HCT116 (cell line): ENCODE data around the gene SNAP29. TPM values are rescaled to one million over a fixed set of nuclear protein-coding genes. Genes with fewer than 3 reads are reported as not detected.
"Not testable (repeated sequence)": the region's sequence is repeated elsewhere in the genome, so short reads cannot be mapped to it uniquely, and the experiment has no call there.

Source experiments
- ATAC-seq: fragments of 200-7000 bp; cut with Tn5 transposase; 2 replicates; pipeline ENCODE4 v1.9.1; 2020; ENCODE audit warnings: mild to moderate bottlenecking, moderate library complexity
- BruUV-seq: library from RNA; stranded (reverse); fragments of 400-500 nt; replicated peaks from 2 replicates; lab custom pipeline; 2021; lab: Mats Ljungman, UMichigan
- CTCF ChIA-PET: fragments of 300-600 bp; sonication (Branson Sonifier 250); formaldehyde crosslinking; loops from one replicate; lab custom pipeline; 2021; ENCODE audit warnings: antibody characterized with exemption; lab: Charles Lee
- POLR2A ChIA-PET: fragments of 300-600, 350-600 bp; sonication (Branson Sonifier 250); formaldehyde crosslinking; loops from one replicate; lab custom pipeline; 2021; ENCODE audit warnings: antibody characterized with exemption; lab: Charles Lee
- RAD21 ChIA-PET, 2 experiments: fragments of 300-600 bp; sonication (Branson Sonifier 250); formaldehyde crosslinking; loops; one replicate each; lab custom pipeline; 2023; ENCODE audit warnings: low total read pairs in 2 of 2; ENCODE audit not compliant: uncharacterized antibody in 2 of 2, unreplicated experiment in 2 of 2, low non-redundant PET in 1 of 2; lab: Charles Lee
- DNase-seq: peaks from one replicate; pipeline ENCODE4 v3.0.0-alpha.2; 2010; ENCODE audit warnings: low read depth, low spot score
- H2AFZ ChIP-seq: fragments of 200-600 bp; shearing (Covaris generic), sonication (generic); 2 replicates; pipeline ENCODE4 v1.6.1; 2017; ENCODE audit warnings: low read depth, mixed run types, mixed read lengths, antibody characterized with exemption, low read length; ENCODE audit not compliant: poor library complexity, severe bottlenecking
- H3K27ac ChIP-seq: 2 replicates; pipeline ENCODE4 v1.5.1; 2012; ENCODE audit warnings: low read depth, low read length
- H3K27me3 ChIP-seq: fragments of 200-600 bp; sonication (generic); 2 replicates; pipeline ENCODE4 v1.6.1; 2016; ENCODE audit warnings: mixed run types, low read length, mixed read lengths; ENCODE audit not compliant: insufficient read depth
- H3K36me3 ChIP-seq, 2 experiments: fragments of 200-500 bp in 1 of 2; fragments of 200-600 bp in 1 of 2; sonication (Bioruptor generic) in 1 of 2; sonication (generic) in 1 of 2; 2 replicates each; pipeline versions ENCODE4 v1.5.1 to v1.6.1; 2014 to 2016; ENCODE audit warnings: low read length in 2 of 2, inconsistent platforms in 1 of 2, mixed read lengths in 1 of 2, mixed run types in 1 of 2; ENCODE audit not compliant: insufficient read depth in 2 of 2, control insufficient read depth in 1 of 2
- H3K4me1 ChIP-seq, 2 experiments: fragments of 200-600 bp in 1 of 2; sonication (generic) in 1 of 2; 2 replicates each; pipeline versions ENCODE4 v1.5.1 to v1.6.1; 2012 to 2017; ENCODE audit warnings: low read length in 2 of 2, inconsistent platforms in 1 of 2, mild to moderate bottlenecking in 1 of 2, mixed read lengths in 1 of 2, mixed run types in 1 of 2, moderate library complexity in 1 of 2; ENCODE audit not compliant: insufficient read depth in 2 of 2, control insufficient read depth in 1 of 2
- H3K4me2 ChIP-seq: fragments of 200-600 bp; sonication (generic); 2 replicates; pipeline ENCODE4 v1.6.1; 2017; ENCODE audit warnings: mixed run types, low read length, mixed read lengths
- H3K4me3 ChIP-seq, 2 experiments: fragments of 200-600 bp in 1 of 2; sonication (generic) in 1 of 2; replicated peaks in 1 of 2; 2 replicates each; pipeline ENCODE4 v1.5.1; 2011 to 2016; ENCODE audit warnings: low read length in 2 of 2, control low read depth in 1 of 2, low read depth in 1 of 2, mild to moderate bottlenecking in 1 of 2, mixed read lengths in 1 of 2, mixed run types in 1 of 2
- H3K79me2 ChIP-seq: fragments of 200-600 bp; sonication (generic); 2 replicates; pipeline ENCODE4 v1.6.1; 2017; ENCODE audit warnings: mild to moderate bottlenecking, mixed run types, low read length, moderate library complexity, mixed read lengths; ENCODE audit not compliant: insufficient read depth
- H3K9ac ChIP-seq: fragments of 200-600 bp; sonication (generic); 2 replicates; pipeline ENCODE4 v1.6.1; 2016; ENCODE audit warnings: low read length, mixed read lengths
- H3K9me2 ChIP-seq: fragments of 200-600 bp; sonication (generic), shearing (Covaris generic); 2 replicates; pipeline ENCODE4 v1.6.1; 2017; ENCODE audit warnings: mixed run types, mild to moderate bottlenecking, moderate library complexity; ENCODE audit not compliant: insufficient read depth
- H3K9me3 ChIP-seq, 2 experiments: fragments of 200-500 bp in 1 of 2; fragments of 200-600 bp in 1 of 2; sonication (Bioruptor generic) in 1 of 2; sonication (generic) in 1 of 2; 2 replicates each; pipeline ENCODE4 v1.6.1; 2014 to 2017; ENCODE audit warnings: low read length in 2 of 2, mixed read lengths in 2 of 2, inconsistent platforms in 1 of 2, low read depth in 1 of 2, mild to moderate bottlenecking in 1 of 2, mixed run types in 1 of 2, moderate library complexity in 1 of 2; ENCODE audit not compliant: control insufficient read depth in 1 of 2, insufficient read depth in 1 of 2
- H4K20me1 ChIP-seq: fragments of 200-600 bp; sonication (generic), shearing (Covaris generic); 2 replicates; pipeline ENCODE4 v1.6.1; 2017; ENCODE audit warnings: mixed run types, mild to moderate bottlenecking, moderate library complexity; ENCODE audit not compliant: insufficient read depth
- ATF3 ChIP-seq: IDR thresholded peaks from 2 replicates; pipeline ENCODE4 v1.6.1; 2012
- EZH2 ChIP-seq: fragments of 200-600 bp; sonication (generic); IDR thresholded peaks from 2 replicates; pipeline ENCODE4 v1.6.1; 2017; ENCODE audit warnings: antibody characterized with exemption, mixed run types
- JUND ChIP-seq: IDR thresholded peaks from 2 replicates; pipeline ENCODE4 v1.6.1; 2012
- POLR2A ChIP-seq: IDR thresholded peaks from 2 replicates; pipeline ENCODE4 v1.7.0; 2011; ENCODE audit warnings: borderline replicate concordance; ENCODE audit not compliant: insufficient read depth, insufficient read length; ENCODE audit errors: extremely low read depth
- REST ChIP-seq: IDR thresholded peaks from 2 replicates; pipeline ENCODE4 v1.6.1; 2012; ENCODE audit warnings: low read depth
- SIN3A ChIP-seq: IDR thresholded peaks from 2 replicates; pipeline ENCODE4 v1.6.1; 2012; ENCODE audit warnings: low read depth
- intact Hi-C: fragments of 100-400 bp; cut with micrococcal nuclease; formaldehyde crosslinking; loops from 2 replicates; pipeline ENCODE4 v1.10.0; 2022
- total RNA-seq: library from RNA; stranded (reverse); gene quantifications from one replicate; pipeline ENCODE4 v1.2.1, GENCODE V29; 2021; ENCODE audit not compliant: unreplicated experiment

SNAP29 gene
- total RNA-seq, 1 experiment from 2014 or later: 27.3 TPM

GRCh38 chr22:20930004-20930403, 71.2 kb downstream of the SNAP29 start:
- Histone ChIP-seq H3K4me2 (no peak overlapping the region), H2AFZ (no peak overlapping the region), H3K36me3 (peaks cover 8% of the 10 kb centered on the region in 2 experiments; a peak in 3 of 4 replicates), H3K27ac (no peak overlapping the region), H3K4me1 (no peaks in the 10 kb centered on the region; a peak in 1 of 4 replicates), H3K9me3 (no peaks in the 10 kb centered on the region), H3K4me3 (no peak overlapping the region), H3K79me2 (peaks cover 99% of the 10 kb centered on the region), H4K20me1 (peaks cover 41% of the 10 kb centered on the region; the same call in 1 of the 2 replicates), H3K27me3 (no peaks in the 10 kb centered on the region), H3K9ac (no peak overlapping the region), H3K9me2 (no peaks in the 10 kb centered on the region)
- no peak for DNase-seq
- no peak for ATAC-seq
- ChIA-PET CTCF (no interaction called here), POLR2A (no interaction called here), RAD21 (no interaction called here)
- BruUV-seq: no TSS peak
- intact Hi-C loops: no loop called here
- TF ChIP-seq POLR2A: no peak
- no peak for TF ChIP-seq REST
- TF ChIP-seq SIN3A: no peak
- no peak for TF ChIP-seq ATF3
- no peak for TF ChIP-seq EZH2
- no peak for TF ChIP-seq JUND

- CTCF ChIA-PET, H2AFZ ChIP-seq, H3K4me2 ChIP-seq, H3K9ac ChIP-seq, H3K4me3 ChIP-seq, ATAC-seq, DNase-seq, H3K27me3 ChIP-seq, H3K9me2 ChIP-seq, H3K9me3 ChIP-seq, POLR2A ChIA-PET, H3K4me1 ChIP-seq, H3K27ac ChIP-seq, RAD21 ChIA-PET, intact Hi-C loops, BruUV-seq: not testable (repeated sequence)
- peaks cover 99% of the 10 kb centered on the region for H3K79me2 ChIP-seq
- H4K20me1 ChIP-seq: peaks cover 38% of the 10 kb centered on the region; the same call in 1 of the 2 replicates
- H3K36me3 ChIP-seq: peaks cover 8 to 11% of the 10 kb centered on the region in 2 experiments; a peak in 3 of 4 replicates
These were observed 71.6 kb downstream of the SNAP29 start for GRCh38 chr22:20930435-20930834.
